WTC11 (cell line): ENCODE data around the gene KRTAP10-6.

Source experiments
- CREM ChIP-seq: sonication (generic); formaldehyde crosslinking; IDR thresholded peaks from 2 replicates; pipeline ENCODE4 v1.8.1; 2022; ENCODE audit warnings: mild to moderate bottlenecking, missing genetic modification reagents, moderate library complexity
- CTCF ChIP-seq: fragments of 200-600 bp; IDR thresholded peaks from 2 replicates; pipeline ENCODE4 v1.8.0; 2022; ENCODE audit warnings: antibody characterized with exemption
- E2F4 ChIP-seq: sonication (generic); formaldehyde crosslinking; IDR thresholded peaks from 2 replicates; pipeline ENCODE4 v1.8.1; 2022; ENCODE audit warnings: low read depth, mild to moderate bottlenecking, moderate library complexity, missing genetic modification reagents, borderline replicate concordance
- ELF4 ChIP-seq: sonication (generic); formaldehyde crosslinking; IDR thresholded peaks from 2 replicates; pipeline ENCODE4 v1.8.1; 2022; ENCODE audit warnings: low read depth, mild to moderate bottlenecking, moderate library complexity, missing genetic modification reagents
- FOXJ3 ChIP-seq: sonication (generic); formaldehyde crosslinking; IDR thresholded peaks from 2 replicates; pipeline ENCODE4 v1.9.0; 2021; ENCODE audit warnings: missing genetic modification reagents, mild to moderate bottlenecking, borderline replicate concordance
- FOXP1 ChIP-seq: sonication (generic); formaldehyde crosslinking; IDR thresholded peaks from 2 replicates; pipeline ENCODE4 v1.8.0; 2022; ENCODE audit warnings: missing genetic modification reagents, mild to moderate bottlenecking, moderate library complexity, borderline replicate concordance
- HMGA2 ChIP-seq: fragments of 250-450 bp; sonication (Bioruptor Pico); IDR thresholded peaks from 2 replicates; pipeline ENCODE4 v1.4.0; 2021; ENCODE audit warnings: mild to moderate bottlenecking, moderate library complexity
- JUN ChIP-seq: sonication (generic); formaldehyde crosslinking; IDR thresholded peaks from 2 replicates; pipeline ENCODE4 v1.8.0; 2023; ENCODE audit warnings: mild to moderate bottlenecking, missing genetic modification reagents
- MAX ChIP-seq: sonication (generic); formaldehyde crosslinking; IDR thresholded peaks from 2 replicates; pipeline ENCODE4 v1.8.0; 2022; ENCODE audit warnings: mild to moderate bottlenecking, missing genetic modification reagents
- PREB ChIP-seq: sonication (generic); formaldehyde crosslinking; IDR thresholded peaks from 2 replicates; pipeline ENCODE4 v1.8.1; 2022; ENCODE audit warnings: mild to moderate bottlenecking, missing genetic modification reagents, moderate library complexity, borderline replicate concordance
- RELA ChIP-seq: sonication (generic); formaldehyde crosslinking; IDR thresholded peaks from 2 replicates; pipeline ENCODE4 v1.8.1; 2022; ENCODE audit warnings: missing genetic modification reagents, mild to moderate bottlenecking, borderline replicate concordance
- SP1 ChIP-seq: sonication (generic); formaldehyde crosslinking; conservative IDR thresholded peaks from 2 replicates; pipeline ENCODE4 v1.8.1; 2022; ENCODE audit warnings: missing genetic modification reagents
- TEAD4 ChIP-seq: sonication (generic); formaldehyde crosslinking; IDR thresholded peaks from 2 replicates; pipeline ENCODE4 v1.8.0; 2022; ENCODE audit warnings: mild to moderate bottlenecking, missing genetic modification reagents

- no peak for TF ChIP-seq CTCF
- no peak for TF ChIP-seq RELA (CRISPR knock-in tag)
- TF ChIP-seq TEAD4 (CRISPR knock-in tag): no peak
- TF ChIP-seq ELF4 (CRISPR knock-in tag): no peak
- no peak for TF ChIP-seq SP1 (CRISPR knock-in tag)
- TF ChIP-seq CREM: no peak
- no peak for TF ChIP-seq FOXP1 (CRISPR knock-in tag)
- no peak for TF ChIP-seq MAX (CRISPR knock-in tag)
- no peak for TF ChIP-seq JUN (CRISPR knock-in tag)
- TF ChIP-seq HMGA2: no peak
- no peak for TF ChIP-seq PREB (CRISPR knock-in tag)
- TF ChIP-seq E2F4 (CRISPR knock-in tag): no peak
- no peak for TF ChIP-seq FOXJ3 (CRISPR knock-in tag)
Measured at GRCh38 chr21:44571296-44571695, 21.0 kb downstream of the KRTAP10-6 start.
